RWPE1 (cell line): ENCODE data around the gene RBMS2.
"Not testable (repeated sequence)": the region's sequence is repeated elsewhere in the genome, so short reads cannot be mapped to it uniquely, and the experiment has no call there.

Source experiments
- CTCF ChIA-PET: fragments of 350-600 bp; sonication (Branson Sonifier 250); formaldehyde crosslinking; extraction: SDS; loops from one replicate; lab custom pipeline; 2021; lab: Yijun Ruan, JAX
- POLR2A ChIA-PET: fragments of 400-600 bp; formaldehyde crosslinking; extraction: SDS; loops from one replicate; lab custom pipeline; 2020; ENCODE audit warnings: antibody characterized with exemption; ENCODE audit not compliant: low non-redundant PET; lab: Yijun Ruan, JAX
- DNase-seq: peaks from one replicate; pipeline ENCODE4 v3.0.0; 2012; ENCODE audit warnings: low spot score
- H3K27ac ChIP-seq: fragments of 450-650 bp; 2 replicates; pipeline ENCODE4 v1.5.1; 2017
- CTCF ChIP-seq: fragments of 450-650 bp; conservative IDR thresholded peaks from 2 replicates; pipeline ENCODE4 v1.5.1; 2017; ENCODE audit warnings: low read depth, mild to moderate bottlenecking

RBMS2 gene

GRCh38 chr12:56484566-56484965, 37.1 kb upstream of the RBMS2 start:
- TF ChIP-seq CTCF = no peak
- CTCF ChIA-PET = interaction anchor here (0.7 kb wide), 1 partner anchor 209 kb away, joined by 3 read pairs; no protein-coding TSS in a partner anchor
- H3K27ac ChIP-seq = no peak overlapping the region
- no peak for DNase-seq
- POLR2A ChIA-PET = no interaction called here

GRCh38 chr12:56486694-56487093, 34.9 kb upstream of the RBMS2 start:
- DNase-seq = no peak
- POLR2A ChIA-PET = no interaction called here
- CTCF ChIA-PET = no interaction called here
- H3K27ac ChIP-seq = no peak overlapping the region
- no peak for TF ChIP-seq CTCF

GRCh38 chr12:56487448-56488040, 34.1 kb upstream of the RBMS2 start:
- POLR2A ChIA-PET = no interaction called here
- TF ChIP-seq CTCF = no peak
- DNase-seq = peak; percentile 8
- CTCF ChIA-PET = interaction anchor here (0.6 kb wide), 1 partner anchor 314 kb away, joined by 3 read pairs; no protein-coding TSS in a partner anchor
- peak overlapping the region; percentile 37; the same call in 1 of the 2 replicates for H3K27ac ChIP-seq

GRCh38 chr12:56488041-56488955, 33.3 kb upstream of the RBMS2 start, which contains the start of gene GLS2:
GLS2 (minus strand) TSS chr12:56488161; CDS start chr12:56488118, 43 bp downstream.
- CTCF ChIA-PET = interaction anchor here (0.6 to 1.0 kb wide), 3 partner anchors 298 to 937 kb away, joined by 3 to 5 read pairs (median 4); no protein-coding TSS in a partner anchor

GRCh38 chr12:56490360-56490759, 31.3 kb upstream of the RBMS2 start:
- ChIA-PET CTCF (no interaction called here), POLR2A (no interaction called here)

More at GRCh38 chr12:56488041-56488955, 33.3 kb upstream of the RBMS2 start, which contains the start of gene GLS2:
- peak; percentile 94 for DNase-seq
- TF ChIP-seq CTCF = no peak
- POLR2A ChIA-PET = interaction anchor here (0.6 kb wide), 1 partner anchor 407 kb away, joined by 3 read pairs; no protein-coding TSS in a partner anchor
- H3K27ac ChIP-seq = peak within 1 kb of the TSS; percentile 37; the same call in 1 of the 2 replicates

GRCh38 chr12:56493409-56494105, 28.1 kb upstream of the RBMS2 start:
- H3K27ac ChIP-seq, CTCF ChIA-PET, DNase-seq, POLR2A ChIA-PET: not testable (repeated sequence)

More at GRCh38 chr12:56490360-56490759, 31.3 kb upstream of the RBMS2 start:
- no peak overlapping the region for H3K27ac ChIP-seq
- no peak for TF ChIP-seq CTCF
- no peak for DNase-seq

GRCh38 chr12:56494106-56494415, 27.6 kb upstream of the RBMS2 start:
- H3K27ac ChIP-seq, CTCF ChIA-PET, DNase-seq, POLR2A ChIA-PET: not testable (repeated sequence)

- DNase-seq, CTCF ChIA-PET, POLR2A ChIA-PET, H3K27ac ChIP-seq: not testable (repeated sequence)
Observed at GRCh38 chr12:56494481-56494880, 27.1 kb upstream of the RBMS2 start.

- H3K27ac ChIP-seq, DNase-seq, POLR2A ChIA-PET, CTCF ChIA-PET: not testable (repeated sequence)
Observed at GRCh38 chr12:56496704-56497103, 24.9 kb upstream of the RBMS2 start.
